Fibroblast of lung (primary cell): ENCODE measurements around the gene C1R. TPM values are rescaled to one million over a fixed set of nuclear protein-coding genes. Genes with fewer than 3 reads are reported as not detected.

Experiments
- DNase-seq, 2 donors: peaks; one replicate each; pipeline versions ENCODE4 v3.0.0 to v3.0.0-alpha.2; 2010; ENCODE audit warnings: low read depth in 2 of 2
- H2AFZ ChIP-seq: 2 replicates; pipeline ENCODE4 v1.5.1; 2012; ENCODE audit warnings: low read length, control low read depth, inconsistent platforms
- H3K27ac ChIP-seq: 2 replicates; pipeline ENCODE4 v1.5.1; 2011; ENCODE audit warnings: low read length, control low read depth; ENCODE audit not compliant: insufficient read depth
- H3K27me3 ChIP-seq: 2 replicates; pipeline ENCODE4 v1.5.1; 2011; ENCODE audit warnings: mild to moderate bottlenecking, low read length; ENCODE audit not compliant: control insufficient read depth, insufficient read depth
- H3K36me3 ChIP-seq: 2 replicates; pipeline ENCODE4 v1.5.1; 2011; ENCODE audit warnings: low read length; ENCODE audit not compliant: control insufficient read depth, insufficient read depth
- H3K4me1 ChIP-seq: 2 replicates; pipeline ENCODE4 v1.5.1; 2011; ENCODE audit warnings: low read length; ENCODE audit not compliant: control insufficient read depth, insufficient read depth; ENCODE audit errors: extremely low read depth
- H3K4me2 ChIP-seq: 2 replicates; pipeline ENCODE4 v1.5.1; 2011; ENCODE audit warnings: low read length, control low read depth; ENCODE audit not compliant: insufficient read depth; ENCODE audit errors: extremely low read depth
- H3K4me3 ChIP-seq, 4 experiments: fragments of 200-600 bp in 1 of 4; sonication (generic) in 1 of 4; replicated peaks in 1 of 4; 2 replicates each; pipeline ENCODE4 v1.5.1; 2011 to 2016; ENCODE audit warnings: low read length in 4 of 4, low read depth in 3 of 4, mild to moderate bottlenecking in 3 of 4, control low read depth in 2 of 4, inconsistent platforms in 1 of 4, mixed read lengths in 1 of 4; ENCODE audit not compliant: insufficient read depth in 1 of 4; ENCODE audit errors: control extremely low read depth in 1 of 4
- H3K79me2 ChIP-seq: 2 replicates; pipeline ENCODE4 v1.5.1; 2012; ENCODE audit warnings: mild to moderate bottlenecking, low read length, inconsistent platforms; ENCODE audit not compliant: control insufficient read depth, insufficient read depth
- H3K9ac ChIP-seq: 2 replicates; pipeline ENCODE4 v1.5.1; 2011; ENCODE audit warnings: mild to moderate bottlenecking, low read length, control low read depth; ENCODE audit not compliant: insufficient read depth
- H3K9me3 ChIP-seq: 2 replicates; pipeline ENCODE4 v1.5.1; 2012; ENCODE audit warnings: low read depth, low read length; ENCODE audit not compliant: control insufficient read depth, insufficient read depth
- H4K20me1 ChIP-seq: 2 replicates; pipeline ENCODE4 v1.5.1; 2011; ENCODE audit warnings: low read length; ENCODE audit not compliant: control insufficient read depth, insufficient read depth; ENCODE audit errors: extremely low read depth
- CTCF ChIP-seq, 2 donors: IDR thresholded peaks in 1 of 2; conservative IDR thresholded peaks in 1 of 2; 1 replicate in 1 of 2; 2 replicates in 1 of 2; pipeline ENCODE4 v1.5.1; 2011 to 2012; ENCODE audit warnings: low read length in 2 of 2, control low read depth in 1 of 2, inconsistent platforms in 1 of 2, low read depth in 1 of 2, mild to moderate bottlenecking in 1 of 2
- EZH2 ChIP-seq: IDR thresholded peaks from 2 replicates; pipeline ENCODE4 v1.5.1; 2012; ENCODE audit warnings: low read length, control low read depth, mild to moderate bottlenecking; ENCODE audit errors: missing control alignments
- polyA plus RNA-seq, 2 donors: library from polyadenylated mRNA; depleted of rRNA in 1 of 2; stranded (reverse) in 1 of 2; unstranded in 1 of 2; fragments of >200 nt; gene quantifications; 2 replicates each; pipeline ENCODE4 v1.2.1, GENCODE V29; 2011 to 2012; ENCODE audit warnings: missing spikeins in 1 of 2
- total RNA-seq: library from RNA; depleted of rRNA; stranded (reverse); fragments of >200 nt; gene quantifications from 2 replicates; pipeline ENCODE4 v1.2.1, GENCODE V29; 2014

C1R gene
- total and polyA plus RNA-seq, 2 donors (not counting 1 experiment from before 2014, with no cell fraction given), result 407 to 617 TPM

- Histone ChIP-seq H3K4me2 (no peak overlapping the region), H3K9ac (no peak overlapping the region), H3K36me3 (peaks cover 12% of the 10 kb centered on the region), H3K4me1 (peaks cover 16% of the 10 kb centered on the region), H2AFZ (no peak overlapping the region), H3K9me3 (no peaks in the 10 kb centered on the region), H3K4me3 (no peak overlapping the region), H3K27me3 (no peaks in the 10 kb centered on the region), H4K20me1 (no peaks in the 10 kb centered on the region), H3K79me2 (peaks cover 3% of the 10 kb centered on the region), H3K27ac (no peak overlapping the region)
- TF ChIP-seq EZH2, result no peak
- TF ChIP-seq CTCF (conservative IDR thresholded peaks at IDR 0.05 in 1 of 2, IDR thresholded peaks at IDR 0.05 in 1 of 2; ENCODE audit: low read depth in 1 of 2, low read length in 2 of 2), result no peak
- no peak for DNase-seq
Observed at GRCh38 chr12:7093486-7093885, 1.2 kb upstream of the C1R start.

- Histone ChIP-seq H4K20me1 (no peaks in the 10 kb centered on the region), H3K4me2 (no peak overlapping the region), H3K4me3 (no peak overlapping the region), H3K79me2 (peaks cover 3% of the 10 kb centered on the region), H2AFZ (peak overlapping the region; percentile 66), H3K36me3 (peaks cover 13% of the 10 kb centered on the region), H3K27me3 (no peaks in the 10 kb centered on the region), H3K9me3 (no peaks in the 10 kb centered on the region), H3K9ac (no peak overlapping the region), H3K4me1 (peaks cover 16% of the 10 kb centered on the region), H3K27ac (peak overlapping the region; percentile 40)
- TF ChIP-seq EZH2 (no peak), CTCF (conservative IDR thresholded peaks at IDR 0.05 in 1 of 2, IDR thresholded peaks at IDR 0.05 in 1 of 2; ENCODE audit: low read depth in 1 of 2, low read length in 2 of 2) (no peak)
- DNase-seq, result no peak
Observed at GRCh38 chr12:7092986-7093460, 778 bp upstream of the C1R start.

GRCh38 chr12:7091660-7092228 is 501 bp downstream of the C1R start:
- DNase-seq, result no peak
- Histone ChIP-seq H3K27ac (peak overlapping the region; percentile 84), H3K9ac (peak overlapping the region; percentile 68)

More at GRCh38 chr12:7091660-7092228, 501 bp downstream of the C1R start:
- Histone ChIP-seq H2AFZ (peak overlapping the region; percentile 35), H3K36me3 (peaks cover 16% of the 10 kb centered on the region), H3K79me2 (peaks cover 3% of the 10 kb centered on the region), H3K4me3 (peak overlapping the region; percentile 44 to 93 (median 80)), H4K20me1 (no peaks in the 10 kb centered on the region), H3K9me3 (no peaks in the 10 kb centered on the region), H3K4me2 (peak overlapping the region; percentile 94), H3K27me3 (no peaks in the 10 kb centered on the region), H3K4me1 (peaks cover 16% of the 10 kb centered on the region)
- TF ChIP-seq EZH2 (no peak), CTCF (conservative IDR thresholded peaks at IDR 0.05 in 1 of 2, IDR thresholded peaks at IDR 0.05 in 1 of 2; ENCODE audit: low read depth in 1 of 2, low read length in 2 of 2) (no peak)
